ENCODE data around the gene PRKN. TPM values are rescaled to one million over a fixed set of nuclear protein-coding genes. Genes with fewer than 3 reads are reported as not detected.

The PRKN gene
- total and polyA plus RNA-seq, 2 experiments from 2014 or later = 0.10 to 0.84 TPM

DNA sequence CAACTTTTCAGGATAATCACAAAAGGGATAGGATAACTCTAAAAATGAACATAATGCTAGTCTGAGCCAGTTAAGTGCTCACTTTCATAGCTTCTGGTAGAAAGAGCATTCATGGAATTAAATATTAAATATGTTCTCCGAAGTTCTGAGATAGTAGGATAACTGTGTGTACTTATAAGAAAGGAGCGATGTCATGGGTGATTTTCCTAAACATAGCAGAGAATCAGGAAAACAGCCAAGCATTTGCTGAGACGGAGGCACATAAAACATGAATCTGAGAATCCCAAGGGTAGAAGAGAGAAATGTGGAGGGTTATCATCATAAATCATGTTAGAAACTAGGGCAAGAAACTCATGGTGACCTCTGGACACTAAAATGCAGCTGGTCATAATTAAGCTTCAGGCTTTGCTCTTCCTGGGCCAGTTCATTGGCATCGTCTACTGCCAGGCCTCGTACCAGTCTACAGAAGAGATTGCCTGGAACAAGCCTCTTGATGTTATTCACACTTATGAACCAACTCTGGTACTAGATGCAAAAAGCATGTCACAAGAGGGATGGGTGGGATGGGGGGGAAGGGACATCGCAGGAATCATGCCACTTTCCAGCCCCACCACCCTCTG is 436.6 kb downstream of the PRKN start:
- Histone ChIP-seq H3K36me3 (ENCODE audit: insufficient read depth) (no peaks in the 10 kb centered on the region), H4K20me1 (replicated peaks; ENCODE audit: insufficient read depth) (no peaks in the 10 kb centered on the region), H3K27ac (ENCODE audit: low read depth) (no peak overlapping the region), H3K4me1 (ENCODE audit: insufficient read depth) (no peaks in the 10 kb centered on the region), H3K4me3 (no peak overlapping the region), H3K9me2 (ENCODE audit: insufficient read depth) (peaks cover 3% of the 10 kb centered on the region; the same call in 1 of the 2 replicates), H3K4me2 (no peak overlapping the region), H3K79me2 (replicated peaks; ENCODE audit: insufficient read depth) (no peaks in the 10 kb centered on the region), H3K27me3 (ENCODE audit: insufficient read depth) (no peaks in the 10 kb centered on the region), H2AFZ (no peak overlapping the region), H3F3A (replicated peaks; ENCODE audit: low read depth) (no peaks in the 10 kb centered on the region)
- Mint-ChIP-seq H3K36me3 (ENCODE audit: low read depth) (no peaks in the 10 kb centered on the region), H3K4me3 (no peak overlapping the region), H3K27me3 (ENCODE audit: insufficient read depth, low read depth, poor library complexity) (no peaks in the 10 kb centered on the region), H3K4me1 (no peaks in the 10 kb centered on the region), H3K27ac (no peak overlapping the region; the same call in 1 of the 2 replicates), H3K9me3 (no peaks in the 10 kb centered on the region)
- no peak for ATAC-seq
- TF ChIP-seq, protein P1, sequence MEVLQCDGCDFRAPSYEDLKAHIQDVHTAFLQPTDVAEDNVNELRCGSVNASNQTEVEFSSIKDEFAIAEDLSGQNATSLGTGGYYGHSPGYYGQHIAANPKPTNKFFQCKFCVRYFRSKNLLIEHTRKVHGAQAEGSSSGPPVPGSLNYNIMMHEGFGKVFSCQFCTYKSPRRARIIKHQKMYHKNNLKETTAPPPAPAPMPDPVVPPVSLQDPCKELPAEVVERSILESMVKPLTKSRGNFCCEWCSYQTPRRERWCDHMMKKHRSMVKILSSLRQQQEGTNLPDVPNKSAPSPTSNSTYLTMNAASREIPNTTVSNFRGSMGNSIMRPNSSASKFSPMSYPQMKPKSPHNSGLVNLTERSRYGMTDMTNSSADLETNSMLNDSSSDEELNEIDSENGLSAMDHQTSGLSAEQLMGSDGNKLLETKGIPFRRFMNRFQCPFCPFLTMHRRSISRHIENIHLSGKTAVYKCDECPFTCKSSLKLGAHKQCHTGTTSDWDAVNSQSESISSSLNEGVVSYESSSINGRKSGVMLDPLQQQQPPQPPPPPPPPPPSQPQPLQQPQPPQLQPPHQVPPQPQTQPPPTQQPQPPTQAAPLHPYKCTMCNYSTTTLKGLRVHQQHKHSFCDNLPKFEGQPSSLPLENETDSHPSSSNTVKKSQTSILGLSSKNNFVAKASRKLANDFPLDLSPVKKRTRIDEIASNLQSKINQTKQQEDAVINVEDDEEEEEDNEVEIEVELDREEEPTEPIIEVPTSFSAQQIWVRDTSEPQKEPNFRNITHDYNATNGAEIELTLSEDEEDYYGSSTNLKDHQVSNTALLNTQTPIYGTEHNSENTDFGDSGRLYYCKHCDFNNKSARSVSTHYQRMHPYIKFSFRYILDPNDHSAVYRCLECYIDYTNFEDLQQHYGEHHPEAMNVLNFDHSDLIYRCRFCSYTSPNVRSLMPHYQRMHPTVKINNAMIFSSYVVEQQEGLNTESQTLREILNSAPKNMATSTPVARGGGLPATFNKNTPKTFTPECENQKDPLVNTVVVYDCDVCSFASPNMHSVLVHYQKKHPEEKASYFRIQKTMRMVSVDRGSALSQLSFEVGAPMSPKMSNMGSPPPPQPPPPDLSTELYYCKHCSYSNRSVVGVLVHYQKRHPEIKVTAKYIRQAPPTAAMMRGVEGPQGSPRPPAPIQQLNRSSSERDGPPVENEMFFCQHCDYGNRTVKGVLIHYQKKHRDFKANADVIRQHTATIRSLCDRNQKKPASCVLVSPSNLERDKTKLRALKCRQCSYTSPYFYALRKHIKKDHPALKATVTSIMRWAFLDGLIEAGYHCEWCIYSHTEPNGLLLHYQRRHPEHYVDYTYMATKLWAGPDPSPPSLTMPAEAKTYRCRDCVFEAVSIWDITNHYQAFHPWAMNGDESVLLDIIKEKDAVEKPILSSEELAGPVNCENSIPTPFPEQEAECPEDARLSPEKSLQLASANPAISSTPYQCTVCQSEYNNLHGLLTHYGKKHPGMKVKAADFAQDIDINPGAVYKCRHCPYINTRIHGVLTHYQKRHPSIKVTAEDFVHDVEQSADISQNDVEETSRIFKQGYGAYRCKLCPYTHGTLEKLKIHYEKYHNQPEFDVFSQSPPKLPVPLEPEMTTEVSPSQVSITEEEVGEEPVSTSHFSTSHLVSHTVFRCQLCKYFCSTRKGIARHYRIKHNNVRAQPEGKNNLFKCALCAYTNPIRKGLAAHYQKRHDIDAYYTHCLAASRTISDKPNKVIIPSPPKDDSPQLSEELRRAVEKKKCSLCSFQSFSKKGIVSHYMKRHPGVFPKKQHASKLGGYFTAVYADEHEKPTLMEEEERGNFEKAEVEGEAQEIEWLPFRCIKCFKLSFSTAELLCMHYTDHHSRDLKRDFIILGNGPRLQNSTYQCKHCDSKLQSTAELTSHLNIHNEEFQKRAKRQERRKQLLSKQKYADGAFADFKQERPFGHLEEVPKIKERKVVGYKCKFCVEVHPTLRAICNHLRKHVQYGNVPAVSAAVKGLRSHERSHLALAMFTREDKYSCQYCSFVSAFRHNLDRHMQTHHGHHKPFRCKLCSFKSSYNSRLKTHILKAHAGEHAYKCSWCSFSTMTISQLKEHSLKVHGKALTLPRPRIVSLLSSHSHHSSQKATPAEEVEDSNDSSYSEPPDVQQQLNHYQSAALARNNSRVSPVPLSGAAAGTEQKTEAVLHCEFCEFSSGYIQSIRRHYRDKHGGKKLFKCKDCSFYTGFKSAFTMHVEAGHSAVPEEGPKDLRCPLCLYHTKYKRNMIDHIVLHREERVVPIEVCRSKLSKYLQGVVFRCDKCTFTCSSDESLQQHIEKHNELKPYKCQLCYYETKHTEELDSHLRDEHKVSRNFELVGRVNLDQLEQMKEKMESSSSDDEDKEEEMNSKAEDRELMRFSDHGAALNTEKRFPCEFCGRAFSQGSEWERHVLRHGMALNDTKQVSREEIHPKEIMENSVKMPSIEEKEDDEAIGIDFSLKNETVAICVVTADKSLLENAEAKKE (CRISPR knock-in tag; IDR thresholded peaks at IDR 0.05) = no peak
- TF ChIP-seq JUNB (IDR thresholded peaks at IDR 0.05; ENCODE audit: unreplicated experiment) = no peak
- TF ChIP-seq ZNF114 (CRISPR knock-in tag; IDR thresholded peaks at IDR 0.05) = no peak
- no peak for TF ChIP-seq STAT1 (IDR thresholded peaks at IDR 0.05; ENCODE audit: unreplicated experiment)
- no peak for TF ChIP-seq EZH2phosphoT487 (IDR thresholded peaks at IDR 0.05; ENCODE audit: unreplicated experiment)
- TF ChIP-seq, protein P2, sequence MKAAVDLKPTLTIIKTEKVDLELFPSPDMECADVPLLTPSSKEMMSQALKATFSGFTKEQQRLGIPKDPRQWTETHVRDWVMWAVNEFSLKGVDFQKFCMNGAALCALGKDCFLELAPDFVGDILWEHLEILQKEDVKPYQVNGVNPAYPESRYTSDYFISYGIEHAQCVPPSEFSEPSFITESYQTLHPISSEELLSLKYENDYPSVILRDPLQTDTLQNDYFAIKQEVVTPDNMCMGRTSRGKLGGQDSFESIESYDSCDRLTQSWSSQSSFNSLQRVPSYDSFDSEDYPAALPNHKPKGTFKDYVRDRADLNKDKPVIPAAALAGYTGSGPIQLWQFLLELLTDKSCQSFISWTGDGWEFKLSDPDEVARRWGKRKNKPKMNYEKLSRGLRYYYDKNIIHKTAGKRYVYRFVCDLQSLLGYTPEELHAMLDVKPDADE (IDR thresholded peaks at IDR 0.05) = no peak
- TF ChIP-seq POLR2AphosphoS5 (IDR thresholded peaks at IDR 0.05; ENCODE audit: low read depth) = no peak
- TF ChIP-seq CREB1 (CRISPR knock-in tag; IDR thresholded peaks at IDR 0.05; ENCODE audit: low read depth) = no peak
- no peak for TF ChIP-seq NANOG (IDR thresholded peaks at IDR 0.05; ENCODE audit: borderline replicate concordance)
- no peak for TF ChIP-seq ZNF331 (CRISPR knock-in tag; IDR thresholded peaks at IDR 0.05; ENCODE audit: low read depth)
- TF ChIP-seq, protein P3, sequence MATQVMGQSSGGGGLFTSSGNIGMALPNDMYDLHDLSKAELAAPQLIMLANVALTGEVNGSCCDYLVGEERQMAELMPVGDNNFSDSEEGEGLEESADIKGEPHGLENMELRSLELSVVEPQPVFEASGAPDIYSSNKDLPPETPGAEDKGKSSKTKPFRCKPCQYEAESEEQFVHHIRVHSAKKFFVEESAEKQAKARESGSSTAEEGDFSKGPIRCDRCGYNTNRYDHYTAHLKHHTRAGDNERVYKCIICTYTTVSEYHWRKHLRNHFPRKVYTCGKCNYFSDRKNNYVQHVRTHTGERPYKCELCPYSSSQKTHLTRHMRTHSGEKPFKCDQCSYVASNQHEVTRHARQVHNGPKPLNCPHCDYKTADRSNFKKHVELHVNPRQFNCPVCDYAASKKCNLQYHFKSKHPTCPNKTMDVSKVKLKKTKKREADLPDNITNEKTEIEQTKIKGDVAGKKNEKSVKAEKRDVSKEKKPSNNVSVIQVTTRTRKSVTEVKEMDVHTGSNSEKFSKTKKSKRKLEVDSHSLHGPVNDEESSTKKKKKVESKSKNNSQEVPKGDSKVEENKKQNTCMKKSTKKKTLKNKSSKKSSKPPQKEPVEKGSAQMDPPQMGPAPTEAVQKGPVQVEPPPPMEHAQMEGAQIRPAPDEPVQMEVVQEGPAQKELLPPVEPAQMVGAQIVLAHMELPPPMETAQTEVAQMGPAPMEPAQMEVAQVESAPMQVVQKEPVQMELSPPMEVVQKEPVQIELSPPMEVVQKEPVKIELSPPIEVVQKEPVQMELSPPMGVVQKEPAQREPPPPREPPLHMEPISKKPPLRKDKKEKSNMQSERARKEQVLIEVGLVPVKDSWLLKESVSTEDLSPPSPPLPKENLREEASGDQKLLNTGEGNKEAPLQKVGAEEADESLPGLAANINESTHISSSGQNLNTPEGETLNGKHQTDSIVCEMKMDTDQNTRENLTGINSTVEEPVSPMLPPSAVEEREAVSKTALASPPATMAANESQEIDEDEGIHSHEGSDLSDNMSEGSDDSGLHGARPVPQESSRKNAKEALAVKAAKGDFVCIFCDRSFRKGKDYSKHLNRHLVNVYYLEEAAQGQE (IDR thresholded peaks at IDR 0.05; ENCODE audit: unreplicated experiment) = no peak
- TF ChIP-seq EZH2 (IDR thresholded peaks at IDR 0.05; ENCODE audit: low read depth, unreplicated experiment) = no peak
- TF ChIP-seq, protein P4, sequence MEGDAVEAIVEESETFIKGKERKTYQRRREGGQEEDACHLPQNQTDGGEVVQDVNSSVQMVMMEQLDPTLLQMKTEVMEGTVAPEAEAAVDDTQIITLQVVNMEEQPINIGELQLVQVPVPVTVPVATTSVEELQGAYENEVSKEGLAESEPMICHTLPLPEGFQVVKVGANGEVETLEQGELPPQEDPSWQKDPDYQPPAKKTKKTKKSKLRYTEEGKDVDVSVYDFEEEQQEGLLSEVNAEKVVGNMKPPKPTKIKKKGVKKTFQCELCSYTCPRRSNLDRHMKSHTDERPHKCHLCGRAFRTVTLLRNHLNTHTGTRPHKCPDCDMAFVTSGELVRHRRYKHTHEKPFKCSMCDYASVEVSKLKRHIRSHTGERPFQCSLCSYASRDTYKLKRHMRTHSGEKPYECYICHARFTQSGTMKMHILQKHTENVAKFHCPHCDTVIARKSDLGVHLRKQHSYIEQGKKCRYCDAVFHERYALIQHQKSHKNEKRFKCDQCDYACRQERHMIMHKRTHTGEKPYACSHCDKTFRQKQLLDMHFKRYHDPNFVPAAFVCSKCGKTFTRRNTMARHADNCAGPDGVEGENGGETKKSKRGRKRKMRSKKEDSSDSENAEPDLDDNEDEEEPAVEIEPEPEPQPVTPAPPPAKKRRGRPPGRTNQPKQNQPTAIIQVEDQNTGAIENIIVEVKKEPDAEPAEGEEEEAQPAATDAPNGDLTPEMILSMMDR (conservative IDR thresholded peaks at IDR 0.05; ENCODE audit: low read depth in 2 of 2) = no peak
- no peak for DNase-seq (ENCODE audit: low spot score)

Data from GM23338 (cell line).